ENCODE data around the gene LINGO1.

LINGO1 gene

DNA sequence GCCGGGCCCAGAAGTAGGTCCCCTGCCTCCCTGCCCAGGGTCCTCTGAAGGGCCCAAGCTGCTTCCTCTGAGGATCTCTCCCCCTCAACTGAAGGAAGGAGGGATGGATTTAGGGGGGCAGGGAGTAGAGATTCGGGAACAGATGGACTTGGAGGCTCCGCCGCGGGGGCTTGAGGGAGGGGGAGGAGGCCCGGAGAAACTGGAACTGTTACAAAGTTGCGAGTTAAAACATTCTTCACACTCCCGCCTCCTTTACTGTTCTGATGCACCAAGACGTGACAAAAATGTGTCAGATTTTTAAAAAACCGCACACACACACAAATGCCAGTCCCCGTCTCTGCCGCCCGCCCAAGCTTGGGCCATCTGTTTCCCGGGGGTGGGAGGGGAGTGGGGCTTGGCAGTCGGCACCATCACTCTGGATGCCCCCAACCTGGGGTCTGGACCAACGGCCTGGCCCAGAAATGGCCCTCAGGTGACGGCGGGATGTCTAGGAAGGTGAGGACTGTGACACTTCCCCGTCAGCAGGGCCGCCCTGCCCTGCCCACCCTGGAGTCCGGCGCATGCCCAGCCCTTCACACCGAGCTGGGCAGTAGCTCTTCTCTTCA, 25.0 kb upstream of the LINGO1 start:
- DNase-seq (ENCODE audit: low spot score): no peak

DNA sequence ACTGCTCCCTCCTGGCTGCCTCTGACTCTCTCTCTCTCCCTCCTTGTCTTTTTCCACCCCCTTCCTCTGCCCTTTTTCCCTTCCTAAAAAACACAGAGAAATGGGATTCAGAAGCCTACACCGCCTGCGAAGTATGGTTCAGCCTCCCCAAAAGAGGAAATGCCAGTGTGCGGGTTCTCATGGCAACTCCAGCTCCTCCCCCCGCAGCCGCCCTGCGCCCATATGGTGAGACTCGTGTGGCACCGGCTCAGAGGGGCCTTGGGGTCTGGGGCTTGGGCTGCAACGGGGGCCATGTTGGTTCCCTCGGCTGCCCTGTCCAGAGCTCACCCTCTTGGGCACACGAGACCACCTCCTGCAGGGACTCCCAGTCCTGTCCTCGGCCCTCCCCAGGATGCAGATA, 23.6 kb upstream of the LINGO1 start:
- DNase-seq (ENCODE audit: low spot score): no peak

- no peak for DNase-seq (ENCODE audit: low spot score)
Measured at GRCh38 chr15:77654975-77655374, 22.3 kb upstream of the LINGO1 start.

DNA sequence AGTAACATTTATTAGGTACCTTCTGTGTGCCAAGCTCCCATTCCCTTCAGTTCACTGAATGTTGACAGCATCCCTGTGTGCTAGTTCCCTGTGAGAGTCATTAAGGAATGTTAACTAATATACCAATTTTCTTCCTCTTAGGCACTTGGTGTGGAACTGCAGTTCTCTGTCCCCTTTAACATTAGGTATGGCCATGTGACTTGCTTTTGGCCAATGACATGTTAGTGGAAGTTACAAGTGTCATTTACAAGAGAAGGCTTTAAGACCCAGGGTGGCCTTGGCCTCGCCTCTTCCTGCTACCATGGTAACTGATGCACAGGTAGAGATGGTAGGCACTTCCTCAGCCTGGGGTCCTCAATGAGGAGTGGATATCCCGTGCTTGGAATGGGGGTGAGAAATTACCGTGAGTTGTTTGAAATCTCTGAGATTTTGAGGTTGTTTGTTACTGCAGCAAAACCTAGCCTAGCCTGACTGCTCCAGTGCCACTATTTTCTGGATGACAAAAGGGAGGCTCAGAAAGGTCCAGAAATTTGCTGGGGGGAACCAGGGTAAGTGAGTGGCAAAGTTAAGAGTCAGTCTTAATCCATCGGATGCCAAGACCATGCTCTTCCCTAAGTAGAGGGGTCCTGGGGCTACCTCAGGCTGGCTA, 21.2 kb upstream of the LINGO1 start:
- no peak for DNase-seq (ENCODE audit: low spot score)

DNA sequence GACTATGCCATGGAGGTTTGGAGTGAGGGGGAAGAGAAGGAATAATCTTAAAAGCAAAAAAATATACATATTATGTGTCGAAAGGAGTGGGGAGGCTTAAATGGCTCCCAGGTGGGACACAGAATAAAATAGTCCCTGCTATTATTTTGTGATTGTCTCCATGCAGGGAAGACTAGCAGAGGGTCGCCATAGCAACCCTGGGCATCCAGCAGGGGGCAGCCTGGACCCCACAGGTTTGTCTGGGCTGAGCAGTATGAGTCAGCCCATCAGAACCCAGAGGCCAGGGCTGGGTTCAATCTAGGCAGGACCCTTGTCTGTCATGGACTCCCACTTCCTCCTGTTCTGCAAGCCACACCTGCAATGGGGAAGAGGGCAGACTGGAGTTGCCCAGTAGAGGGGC, 17.6 kb upstream of the LINGO1 start:
- no peak for DNase-seq (ENCODE audit: low spot score)

GRCh38 chr15:77649610-77650009, 16.9 kb upstream of the LINGO1 start:
- DNase-seq (ENCODE audit: low spot score): no peak

GRCh38 chr15:77649017-77649416, 16.3 kb upstream of the LINGO1 start:
- no peak for DNase-seq (ENCODE audit: low spot score)

DNA sequence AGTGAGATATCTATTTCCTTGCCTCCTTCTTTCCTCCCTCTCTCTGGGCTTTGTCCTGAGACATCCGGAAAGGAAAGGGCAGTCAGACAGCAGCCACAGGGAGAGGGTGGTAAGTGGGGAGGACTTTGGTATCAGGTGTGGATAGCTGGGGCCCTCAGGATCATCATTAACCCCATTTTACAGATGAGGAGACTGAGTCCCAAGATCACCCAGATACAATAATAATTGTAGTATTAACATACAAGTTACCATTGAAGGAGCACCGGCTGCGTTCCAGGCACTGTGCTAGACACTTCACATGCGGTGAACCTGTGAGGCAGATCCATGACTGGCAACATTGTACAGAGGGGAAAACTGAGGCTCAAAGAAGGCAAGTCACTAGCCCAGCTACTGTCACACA, 15.2 kb upstream of the LINGO1 start:
- no peak for DNase-seq (ENCODE audit: low spot score)

DNA sequence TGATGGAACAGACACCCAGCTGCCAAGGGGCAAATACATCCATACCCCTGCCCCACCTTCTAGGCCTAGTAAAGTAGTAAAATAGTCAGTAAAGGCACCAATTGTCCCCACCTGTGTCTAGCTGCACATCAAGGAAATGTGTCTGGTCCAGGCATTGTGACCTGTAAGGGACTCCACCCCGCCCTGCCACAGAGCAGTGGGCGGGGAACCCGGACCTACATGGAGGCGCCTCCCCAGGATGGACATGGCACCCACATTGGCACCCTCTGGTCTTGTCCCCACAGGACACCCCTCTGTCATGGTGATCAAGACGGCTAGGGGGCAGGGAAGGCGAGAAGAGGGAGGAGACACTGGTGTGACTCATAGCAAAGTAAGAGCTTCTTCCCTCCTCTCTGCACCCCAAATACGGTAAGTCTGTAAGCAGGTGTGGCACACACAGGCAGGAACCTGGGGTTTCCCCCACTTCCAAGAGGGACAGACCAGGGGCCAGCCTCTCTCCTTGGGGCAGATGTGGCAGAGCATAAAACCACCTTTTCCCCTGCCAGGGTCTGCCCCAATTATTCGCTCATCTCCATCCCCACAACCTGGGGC, 13.5 kb upstream of the LINGO1 start:
- DNase-seq (ENCODE audit: low spot score): no peak

- DNase-seq (ENCODE audit: low spot score): no peak
Measured at GRCh38 chr15:77645602-77646001, 12.9 kb upstream of the LINGO1 start.

DNA sequence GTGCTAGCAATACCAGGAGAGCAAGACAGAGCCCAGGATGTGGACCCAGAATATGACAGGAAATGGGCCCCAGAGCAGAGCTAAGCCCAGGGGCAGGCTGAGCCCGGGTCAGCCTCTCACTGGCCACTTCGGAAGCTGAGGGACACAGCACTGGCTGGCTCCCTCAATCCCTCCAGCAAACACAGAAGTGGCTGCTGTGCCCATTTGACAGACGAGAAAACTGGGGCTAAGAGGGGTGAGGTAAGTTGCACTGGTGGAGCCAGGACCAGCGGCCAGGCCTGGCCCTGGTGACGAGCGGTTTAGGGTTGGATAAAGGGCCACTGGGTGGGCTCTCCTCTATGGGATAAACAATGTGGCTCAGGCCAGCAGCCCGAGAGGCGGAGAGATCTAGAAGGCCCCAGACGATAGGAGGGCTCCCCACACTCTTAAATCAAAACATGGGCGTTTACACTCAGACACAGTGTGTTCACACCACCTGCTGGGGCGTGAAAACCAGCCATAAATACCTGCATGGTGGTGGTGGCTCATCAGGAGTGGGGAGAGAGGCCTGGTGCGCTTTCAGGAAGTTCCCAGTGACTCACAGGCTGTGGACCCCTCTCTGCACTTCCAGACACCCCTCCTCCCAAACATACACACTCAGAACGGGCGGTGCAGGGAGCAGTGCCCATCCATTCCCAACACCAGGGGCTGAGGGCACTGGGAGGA, 12.0 kb upstream of the LINGO1 start:
- DNase-seq (ENCODE audit: low spot score): no peak

GRCh38 chr15:77643764-77644163, 11.1 kb upstream of the LINGO1 start:
- DNase-seq (ENCODE audit: low spot score): no peak

DNA sequence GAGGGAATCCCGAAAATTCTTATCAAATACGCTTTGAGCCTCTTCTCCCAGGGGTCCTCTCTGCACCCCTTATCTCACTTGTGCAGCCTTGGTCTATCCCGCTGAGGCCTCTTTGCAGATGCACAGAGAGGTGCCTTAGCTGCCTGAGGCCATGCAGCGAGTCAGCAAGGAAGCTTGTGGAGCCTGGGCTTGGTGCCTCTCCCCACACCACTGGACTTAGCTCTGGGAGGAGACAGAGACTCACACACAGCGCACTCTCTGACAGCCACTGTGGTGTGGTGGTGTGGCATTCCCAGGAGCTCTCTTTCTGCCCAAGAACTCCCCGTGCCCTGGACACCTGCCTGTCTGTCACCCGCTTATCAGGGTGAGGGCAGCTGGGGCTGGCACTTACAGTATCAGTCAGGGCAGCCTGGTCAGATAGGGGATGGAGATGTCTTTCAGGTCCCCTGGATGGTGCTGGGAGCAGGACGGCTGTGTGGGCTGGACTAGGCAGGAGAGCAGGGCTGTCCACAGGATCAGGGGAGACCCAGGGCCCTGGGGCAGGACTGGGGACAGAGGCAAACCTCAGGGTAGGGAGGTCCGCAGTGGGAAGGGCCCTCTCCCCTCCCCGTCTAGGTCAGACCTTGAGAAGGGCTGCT, 10.2 kb upstream of the LINGO1 start:
- no peak for DNase-seq (ENCODE audit: low spot score)

DNA sequence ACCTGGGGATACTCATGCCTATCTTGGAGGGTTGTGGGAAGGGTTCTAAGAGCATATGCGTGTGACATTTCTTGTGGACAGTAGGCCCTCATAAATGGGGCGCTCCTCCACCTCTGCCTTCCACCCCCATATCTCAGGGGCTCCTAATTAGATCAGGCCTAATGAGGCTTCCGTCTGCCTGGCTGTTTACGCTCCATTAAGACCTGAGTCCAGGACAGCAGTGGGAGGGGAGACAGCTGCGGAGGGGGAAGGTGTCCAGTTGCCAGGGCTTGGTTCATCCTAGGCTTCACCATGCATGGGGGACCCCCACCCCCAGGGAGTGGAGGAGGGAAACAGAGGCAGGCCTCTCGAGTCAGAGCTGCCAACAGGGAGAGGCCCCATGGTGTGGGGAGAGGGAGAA, 9.3 kb upstream of the LINGO1 start:
- DNase-seq (ENCODE audit: low spot score): no peak

GRCh38 chr15:77640615-77641014, 7.9 kb upstream of the LINGO1 start:
- DNase-seq (ENCODE audit: low spot score): no peak

DNA sequence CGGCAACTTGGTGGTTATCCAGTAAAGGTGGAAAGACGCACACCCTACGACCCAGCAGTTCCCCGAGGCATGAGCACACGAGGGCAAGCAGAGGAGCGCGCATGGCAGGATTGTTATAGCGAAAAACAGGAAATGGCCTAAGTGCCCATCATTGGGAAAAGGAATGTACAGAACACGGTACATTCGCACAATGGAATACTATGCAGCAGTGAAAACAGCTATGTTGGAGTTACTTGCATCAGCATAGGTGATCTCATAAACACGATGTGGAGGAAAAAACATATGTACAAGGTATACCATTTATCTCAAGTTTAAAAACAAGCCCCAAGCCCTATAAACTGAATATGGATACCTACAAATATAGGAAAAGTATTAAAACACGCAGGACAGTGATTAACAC, 6.7 kb upstream of the LINGO1 start:
- no peak for DNase-seq (ENCODE audit: low spot score)

- DNase-seq (ENCODE audit: low spot score): no peak
Measured at GRCh38 chr15:77637851-77638692, 5.4 kb upstream of the LINGO1 start.

- no peak for DNase-seq (ENCODE audit: low spot score)
Measured at GRCh38 chr15:77636209-77636608, 3.5 kb upstream of the LINGO1 start.

- DNase-seq (ENCODE audit: low spot score): no peak
Measured at GRCh38 chr15:77634266-77634962, 1.7 kb upstream of the LINGO1 start.

GRCh38 chr15:77633913-77634265, 1.2 kb upstream of the LINGO1 start:
- no peak for DNase-seq (ENCODE audit: low spot score)

All from left forelimb (tissue), 1 donor.